NCI-H1417 treated with DMSO at 0.1 percent for 48 hours (cell line): Measurements from ENCODE around the gene STK33.

Experiments
- DNase-seq: peaks from one replicate; lab custom pipeline; 2025; lab: John Stamatoyannopoulos, UW

The STK33 gene

DNA sequence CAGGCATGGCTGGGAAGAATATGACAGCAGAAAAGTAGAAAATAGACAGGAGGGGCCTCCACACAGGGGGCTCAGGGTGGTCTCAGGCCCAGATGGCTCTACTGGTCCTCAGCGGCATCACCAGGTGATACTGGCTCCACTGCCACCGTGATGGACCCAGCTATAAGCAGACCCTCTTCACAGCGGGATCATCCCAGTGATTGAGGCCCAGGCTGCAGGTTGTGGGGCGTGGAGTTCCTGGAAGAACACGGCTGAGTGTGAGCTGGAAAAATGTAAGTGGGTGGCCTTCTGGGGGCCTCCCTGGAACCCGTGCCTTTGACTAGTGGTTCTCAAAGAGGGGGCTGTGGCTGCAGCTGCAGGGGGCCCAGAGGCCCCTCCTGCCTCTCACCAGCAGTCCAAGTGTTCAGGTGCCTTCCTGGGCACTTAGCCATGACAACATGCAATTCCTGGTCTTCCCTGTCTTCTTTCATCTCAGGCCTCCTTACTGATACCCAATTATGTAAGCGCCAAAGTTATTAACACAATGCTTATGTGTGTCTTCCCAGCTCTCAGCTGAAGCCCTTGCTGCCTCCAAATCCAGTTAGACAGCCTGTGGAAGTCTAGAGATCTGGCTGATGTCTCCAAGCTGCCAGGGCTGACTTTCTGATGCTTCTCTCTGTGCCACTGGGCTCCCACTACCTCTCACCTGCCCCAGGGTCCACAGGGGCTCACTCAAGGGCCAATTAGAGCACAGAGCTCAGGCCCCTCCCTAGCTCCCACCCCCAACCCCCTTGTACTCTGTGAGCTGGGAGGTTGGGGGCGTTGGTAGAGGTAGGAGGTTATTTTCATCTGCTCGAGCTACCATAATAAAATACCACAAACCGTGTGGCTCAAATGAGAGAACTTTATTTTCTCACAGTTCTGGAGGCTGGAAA, 220.3 kb downstream of the STK33 start:
- DNase-seq = no peak

DNA sequence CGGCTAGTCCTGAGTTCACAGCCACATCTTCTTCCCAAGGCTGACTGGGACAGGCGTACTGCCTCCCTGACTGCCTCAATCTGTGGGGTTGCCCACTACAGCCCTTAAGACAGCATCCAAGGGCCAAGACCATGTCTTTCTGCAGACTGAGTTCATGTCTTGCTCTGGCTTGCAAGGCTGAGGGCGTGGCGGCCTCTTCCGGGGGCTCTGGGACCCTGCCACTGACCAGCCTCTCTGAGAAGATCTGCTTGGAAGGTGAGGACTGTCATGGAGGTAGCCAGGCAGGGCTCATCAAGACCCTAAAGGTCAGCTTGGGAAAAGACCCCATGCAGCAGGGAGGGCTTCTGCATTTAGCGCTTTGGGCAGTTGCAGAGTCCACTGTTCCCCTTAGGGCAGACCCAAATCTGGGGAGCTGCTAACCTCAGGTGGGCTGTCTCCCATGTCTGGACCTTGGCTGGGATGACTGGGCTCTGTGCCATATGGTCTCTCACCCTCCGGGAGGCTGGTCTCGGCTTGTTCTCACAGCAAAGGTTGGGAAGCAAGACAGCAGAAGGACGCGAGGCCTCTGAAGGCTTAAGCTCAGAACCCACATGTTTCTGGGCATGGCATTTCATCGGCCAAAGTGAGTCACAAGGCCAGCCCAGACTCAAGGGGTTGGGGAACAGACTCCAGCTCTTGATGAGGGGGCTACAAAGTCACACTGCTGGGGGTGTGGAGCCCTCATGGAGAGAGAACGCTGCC, 221.2 kb downstream of the STK33 start:
- no peak for DNase-seq

DNA sequence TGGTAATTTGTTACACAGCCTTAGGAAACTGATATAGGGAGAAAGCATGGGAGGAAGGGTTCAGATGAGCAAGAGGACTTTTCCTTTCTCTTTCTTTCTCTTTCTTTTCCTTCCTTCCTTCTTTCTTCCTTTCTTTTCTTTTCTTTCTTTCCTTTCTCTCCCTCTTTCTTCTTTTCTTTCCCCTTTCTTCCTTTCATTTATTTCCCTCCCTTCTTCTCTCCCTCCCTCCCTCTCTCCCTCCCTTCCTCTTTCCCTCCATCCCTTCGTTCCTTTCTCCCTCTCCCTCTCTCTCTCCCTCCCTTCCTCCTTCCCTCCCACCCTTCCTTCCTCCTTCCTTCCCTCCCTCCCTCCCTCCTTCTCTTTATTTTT, 222.5 kb downstream of the STK33 start:
- no peak for DNase-seq

- DNase-seq = no peak
Measured at GRCh38 chr11:8370812-8371515, 223.1 kb downstream of the STK33 start.

GRCh38 chr11:8369592-8370205, 224.3 kb downstream of the STK33 start:
- DNase-seq = no peak

DNA sequence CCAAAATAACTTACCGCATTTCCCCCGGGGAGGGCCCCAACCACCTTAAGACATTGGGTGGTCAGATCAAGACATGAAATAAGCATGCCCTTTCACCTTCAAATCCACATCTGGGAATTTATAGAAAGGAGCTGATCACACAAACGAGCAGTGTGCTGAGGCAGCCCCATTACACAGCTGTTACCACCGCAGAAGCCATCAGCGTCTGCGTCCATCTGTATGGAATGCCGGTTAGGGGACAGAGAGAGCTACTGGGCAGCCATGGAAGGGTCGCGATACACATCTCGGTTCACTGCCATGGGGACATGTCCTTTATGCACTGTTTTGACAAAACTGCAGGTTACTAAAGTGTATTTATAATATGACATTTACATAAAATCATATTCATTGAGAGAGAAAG, 225.3 kb downstream of the STK33 start:
- no peak for DNase-seq

GRCh38 chr11:8368194-8368593, 225.8 kb downstream of the STK33 start:
- no peak for DNase-seq

- no peak for DNase-seq
Measured at GRCh38 chr11:8366316-8366715, 227.7 kb downstream of the STK33 start.

DNA sequence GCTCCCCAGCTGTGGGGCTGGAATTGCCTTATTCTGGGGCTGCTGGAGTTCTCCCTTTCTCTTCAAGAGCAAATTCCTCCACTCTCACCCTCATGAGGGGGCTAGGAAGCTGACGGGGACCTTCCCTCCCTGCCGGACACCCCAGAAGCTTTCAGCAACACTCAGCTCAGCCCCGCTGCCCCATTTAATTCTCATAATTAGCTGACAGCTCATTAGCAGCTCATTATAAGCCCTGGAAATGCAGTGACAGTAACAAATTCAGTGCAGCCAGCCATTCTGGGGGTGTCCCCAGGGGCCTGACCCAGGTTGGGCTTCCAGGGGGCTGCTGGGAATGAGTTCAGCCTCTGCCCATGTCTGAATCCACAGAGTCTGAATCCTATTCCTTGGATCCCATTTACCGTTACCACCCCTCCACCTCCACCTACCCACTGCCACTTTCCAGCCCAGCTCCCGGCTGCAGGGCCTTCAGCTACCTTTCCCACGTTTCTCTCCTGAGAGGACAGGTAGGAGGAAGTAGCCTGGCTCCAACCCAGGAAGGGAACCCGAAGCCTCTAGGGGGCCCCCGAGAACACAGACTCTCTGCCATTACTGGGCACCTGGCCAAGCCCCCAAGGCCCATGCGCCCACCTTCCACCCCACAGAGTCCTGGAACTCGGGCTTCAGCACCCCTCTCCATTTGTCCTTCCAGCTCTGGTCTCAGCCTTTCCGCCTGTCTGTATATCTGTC, 228.6 kb downstream of the STK33 start:
- no peak for DNase-seq

GRCh38 chr11:8363921-8364320, 230.1 kb downstream of the STK33 start:
- no peak for DNase-seq

GRCh38 chr11:8362899-8363298, 231.1 kb downstream of the STK33 start:
- no peak for DNase-seq

- no peak for DNase-seq
Measured at GRCh38 chr11:8362491-8362890, 231.5 kb downstream of the STK33 start.

GRCh38 chr11:8361664-8362210, 232.3 kb downstream of the STK33 start:
- DNase-seq = no peak

DNA sequence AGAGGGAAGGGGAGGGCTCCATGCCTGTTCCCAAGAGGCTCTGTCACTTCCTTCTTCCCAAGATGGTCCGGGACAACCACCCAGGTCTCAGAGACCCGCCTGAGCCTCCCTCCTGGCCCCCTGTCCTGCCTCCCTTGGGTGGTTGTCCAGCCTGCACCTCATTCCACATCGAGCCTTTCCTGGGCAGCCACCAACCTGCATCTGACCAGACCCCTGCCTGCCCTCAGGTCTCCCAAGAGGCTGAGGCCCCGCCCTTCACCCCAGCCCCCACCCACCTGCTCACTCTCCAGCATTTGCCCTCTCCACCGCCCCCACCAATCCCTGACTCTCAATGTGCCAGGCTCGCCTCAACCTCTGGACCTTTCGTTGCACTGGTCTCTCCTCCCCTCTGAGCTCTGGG, 232.8 kb downstream of the STK33 start:
- DNase-seq = no peak

- DNase-seq = no peak
Measured at GRCh38 chr11:8360086-8360828, 233.8 kb downstream of the STK33 start.

DNA sequence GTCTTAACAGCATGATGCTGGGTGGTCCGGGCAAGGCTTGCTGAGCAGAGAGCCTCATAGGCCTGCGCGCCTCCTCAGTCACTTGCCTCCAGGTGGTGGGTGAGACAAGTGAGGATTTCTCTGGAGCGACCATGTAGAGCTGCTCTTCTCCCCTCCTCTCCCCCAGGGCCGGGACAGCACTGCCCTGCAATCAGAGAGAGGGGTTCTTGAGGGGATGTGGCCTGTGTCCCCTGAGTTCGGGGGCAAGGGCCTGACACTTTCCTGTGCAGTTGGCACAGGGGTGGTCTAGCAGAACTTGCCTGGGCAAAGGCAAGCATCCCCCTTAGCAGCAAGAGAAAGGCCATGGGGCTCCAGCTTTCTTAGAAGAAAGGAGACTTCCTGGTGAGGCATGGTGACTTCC, 234.5 kb downstream of the STK33 start:
- no peak for DNase-seq

DNA sequence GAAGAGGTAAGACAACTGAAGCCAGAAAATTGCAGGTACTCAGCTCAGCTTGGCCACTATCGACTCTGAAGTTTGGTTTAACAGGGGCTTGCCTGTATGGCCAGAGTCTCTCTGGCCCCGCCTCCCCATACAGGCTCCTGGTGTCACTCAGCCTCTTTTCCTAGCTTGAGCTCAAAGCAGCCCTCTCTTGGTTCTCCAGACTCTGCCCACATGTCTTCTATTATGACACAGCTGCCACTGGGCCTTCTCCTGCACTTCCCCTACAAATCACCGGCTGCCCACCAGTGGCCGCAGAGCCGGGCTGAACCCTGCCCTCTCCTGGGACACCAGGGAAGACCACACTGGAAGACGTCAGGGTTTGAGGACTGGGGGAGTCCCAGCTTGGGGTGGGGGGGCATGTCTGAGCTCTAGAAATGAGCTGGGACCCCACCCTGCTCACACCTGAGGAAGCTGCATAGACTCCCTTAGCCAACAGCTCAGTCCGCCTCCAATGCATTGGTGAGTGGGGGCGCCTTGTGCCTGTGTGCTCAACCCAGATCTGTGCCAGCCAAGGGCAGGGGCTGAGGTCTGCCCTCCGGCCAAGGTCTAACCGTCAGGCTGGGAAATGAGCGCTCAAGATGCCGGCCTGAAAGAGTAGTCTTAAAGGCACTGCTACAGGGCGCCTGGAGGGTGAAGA, 236.0 kb downstream of the STK33 start:
- no peak for DNase-seq

DNA sequence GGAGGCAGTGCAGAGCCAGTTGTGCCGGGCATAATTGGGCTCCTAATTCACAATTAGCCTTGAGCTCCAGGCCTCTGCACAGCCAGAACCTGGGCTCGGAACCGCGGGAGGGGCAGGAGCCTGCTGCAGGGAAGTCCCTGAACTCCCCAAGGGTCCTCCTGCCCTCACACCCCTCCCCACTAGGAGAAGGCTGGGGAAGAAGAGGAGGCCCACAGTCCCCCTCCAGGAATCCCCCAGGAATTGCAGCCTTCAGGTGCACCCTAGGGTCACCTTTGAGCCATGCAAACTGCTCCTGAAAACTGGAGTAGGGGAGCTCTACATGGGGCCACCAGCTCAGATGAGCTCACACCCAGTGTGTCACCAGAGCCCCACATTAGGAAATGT, 236.5 kb downstream of the STK33 start:
- no peak for DNase-seq

GRCh38 chr11:8356721-8357504, 237.1 kb downstream of the STK33 start:
- DNase-seq = no peak
